Hepatocyte (in vitro differentiated cells): ENCODE measurements around the gene ACAP3. TPM values are rescaled to one million over a fixed set of nuclear protein-coding genes. Genes with fewer than 3 reads are reported as not detected.

ENCODE experiments used
- DNase-seq: peaks from one replicate; pipeline ENCODE4 v3.0.0-alpha.2; 2016; ENCODE audit warnings: low spot score
- H2AFZ ChIP-seq: fragments of 200-600 bp; sonication (generic); 2 replicates; pipeline ENCODE4 v1.6.0; 2016; ENCODE audit warnings: antibody characterized with exemption, mild to moderate bottlenecking
- H3K27ac ChIP-seq: fragments of 200-600 bp; sonication (generic); 2 replicates; pipeline ENCODE4 v1.5.1; 2016; ENCODE audit warnings: mild to moderate bottlenecking
- H3K27me3 ChIP-seq: fragments of 200-600 bp; sonication (generic); 2 replicates; pipeline ENCODE4 v1.6.1; 2016
- H3K36me3 ChIP-seq: fragments of 200-600 bp; sonication (generic); replicated peaks from 2 replicates; pipeline ENCODE4 v1.5.1; 2016; ENCODE audit warnings: low read depth; ENCODE audit not compliant: insufficient read depth
- H3K4me1 ChIP-seq: fragments of 200-600 bp; sonication (generic); 2 replicates; pipeline ENCODE4 v1.5.1; 2016; ENCODE audit warnings: mild to moderate bottlenecking, moderate library complexity; ENCODE audit not compliant: insufficient read depth
- H3K4me2 ChIP-seq: fragments of 200-600 bp; sonication (generic); 2 replicates; pipeline ENCODE4 v1.6.0; 2016
- H3K4me3 ChIP-seq: fragments of 200-600 bp; sonication (generic); 2 replicates; pipeline ENCODE4 v1.5.1; 2016; ENCODE audit warnings: mild to moderate bottlenecking
- H3K79me2 ChIP-seq: fragments of 200-600 bp; sonication (generic); 2 replicates; pipeline ENCODE4 v1.6.0; 2017; ENCODE audit warnings: mild to moderate bottlenecking
- H3K9me2 ChIP-seq: fragments of 200-600 bp; sonication (generic); replicated peaks from 2 replicates; pipeline ENCODE4 v1.6.0; 2017; ENCODE audit warnings: mild to moderate bottlenecking; ENCODE audit not compliant: insufficient read depth
- H3K9me3 ChIP-seq: fragments of 200-600 bp; sonication (generic); 2 replicates; pipeline ENCODE4 v1.5.1; 2016; ENCODE audit warnings: low read depth, mild to moderate bottlenecking
- H4K20me1 ChIP-seq: fragments of 200-600 bp; sonication (generic); 2 replicates; pipeline ENCODE4 v1.6.0; 2016; ENCODE audit warnings: mild to moderate bottlenecking; ENCODE audit not compliant: insufficient read depth, poor library complexity, severe bottlenecking
- CTCF ChIP-seq: fragments of 200-600 bp; sonication (generic); IDR thresholded peaks from 2 replicates; pipeline ENCODE4 v1.5.1; 2016; ENCODE audit warnings: antibody characterized with exemption, mild to moderate bottlenecking; ENCODE audit not compliant: poor library complexity
- EZH2 ChIP-seq: fragments of 200-600 bp; sonication (generic); IDR thresholded peaks from 2 replicates; pipeline ENCODE4 v1.6.1; 2016; ENCODE audit warnings: antibody characterized with exemption, mild to moderate bottlenecking, borderline replicate concordance
- EZH2phosphoT487 ChIP-seq: fragments of 200-600 bp; sonication (generic); IDR thresholded peaks from one replicate; pipeline ENCODE4 v1.6.1; 2018; ENCODE audit warnings: antibody characterized with exemption, mild to moderate bottlenecking, low read depth, moderate library complexity; ENCODE audit not compliant: unreplicated experiment, severe bottlenecking
- WGBS: methylation state at CpG from one replicate; pipeline ENCODE4 v1.1.6; 2016; ENCODE audit warnings: low lambda C conversion rate; ENCODE audit errors: missing lambda C conversion rate; 5-methylcytosine and 5-hydroxymethylcytosine counted together
- polyA plus RNA-seq: library from polyadenylated mRNA; unstranded; fragments of >200 nt; fragmentation: Nextera tagmentation; extraction: Ambion mirVana; gene quantifications from 2 replicates; pipeline ENCODE4 v1.2.1, GENCODE V29; 2016
- total RNA-seq: library from RNA; depleted of rRNA; stranded (reverse); fragments of >200 nt; gene quantifications from 2 replicates; pipeline ENCODE4 v1.2.3, GENCODE V29; 2014

Gene ACAP3
- total and polyA plus RNA-seq, 2 experiments from 2014 or later, result 56.0 to 87.1 TPM

DNA sequence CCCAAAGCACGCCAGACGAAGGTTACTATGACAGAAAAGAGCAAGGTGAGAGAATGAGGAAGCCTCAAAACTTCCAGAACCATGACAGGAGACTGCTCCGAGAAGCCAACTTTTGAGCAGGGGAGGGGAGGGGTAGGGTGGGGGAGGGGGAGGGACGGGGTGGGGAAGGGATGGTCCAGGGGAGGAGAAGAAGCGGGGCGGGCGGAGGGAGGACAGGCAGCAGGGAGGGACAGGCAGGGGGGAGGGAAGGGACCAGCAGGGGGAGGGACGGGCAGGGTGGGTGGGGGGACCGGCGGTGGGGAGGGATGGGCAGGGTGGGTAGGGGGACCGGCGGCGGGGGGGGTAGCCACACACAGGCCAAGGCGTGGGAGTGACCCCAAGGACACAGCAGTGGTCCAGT, 14.7 kb upstream of the ACAP3 start:
- Histone ChIP-seq H3K4me3 (no peak overlapping the region), H3K79me2 (peaks cover 82% of the 10 kb centered on the region), H3K9me3 (no peaks in the 10 kb centered on the region), H3K36me3 (no peaks in the 10 kb centered on the region), H3K27ac (no peak overlapping the region), H3K9me2 (no peaks in the 10 kb centered on the region), H2AFZ (no peak overlapping the region), H3K27me3 (no peaks in the 10 kb centered on the region), H3K4me1 (peaks cover 20% of the 10 kb centered on the region), H4K20me1 (peaks cover 29% of the 10 kb centered on the region), H3K4me2 (no peak overlapping the region)
- no peak for DNase-seq
- 96% methylated on average over 2 of the region's 14 CpGs for WGBS
- TF ChIP-seq CTCF, result no peak
- no peak for TF ChIP-seq EZH2
- no peak for TF ChIP-seq EZH2phosphoT487

DNA sequence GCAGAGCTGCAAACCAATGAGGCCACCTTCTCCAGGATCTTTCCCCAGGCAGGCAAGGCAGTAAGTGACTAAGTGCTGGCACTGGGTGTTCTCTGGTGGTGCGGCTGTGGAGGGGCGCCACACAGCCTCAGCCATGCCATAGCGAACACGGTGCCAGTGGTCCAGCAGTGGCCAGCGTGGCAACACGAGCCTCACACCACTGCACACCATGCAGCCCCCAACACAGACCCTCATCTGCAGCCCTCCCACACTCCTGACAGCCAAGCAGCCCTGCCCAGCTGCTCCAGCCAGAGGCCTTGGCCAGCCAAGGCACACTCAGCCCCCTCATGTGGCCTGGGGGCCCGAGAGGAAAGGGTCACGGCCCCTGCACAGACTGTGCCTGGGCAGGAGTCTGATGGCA, 13.7 kb upstream of the ACAP3 start:
- H3K27me3 ChIP-seq, result no peaks in the 10 kb centered on the region

GRCh38 chr1:1320666-1321448, 13.1 kb upstream of the ACAP3 start:
- Histone ChIP-seq H3K4me3 (no peak overlapping the region), H3K4me2 (no peak overlapping the region), H2AFZ (no peak overlapping the region), H3K27me3 (no peaks in the 10 kb centered on the region), H3K36me3 (no peaks in the 10 kb centered on the region), H3K27ac (no peak overlapping the region), H3K9me2 (no peaks in the 10 kb centered on the region), H3K9me3 (no peaks in the 10 kb centered on the region), H3K79me2 (peaks cover 86% of the 10 kb centered on the region), H3K4me1 (peaks cover 18% of the 10 kb centered on the region), H4K20me1 (peaks cover 27% of the 10 kb centered on the region)
- no peak for TF ChIP-seq EZH2phosphoT487
- no peak for TF ChIP-seq EZH2
- no peak for TF ChIP-seq CTCF
- no peak for DNase-seq
- 93% methylated on average over 19 of the region's 23 CpGs for WGBS

More for the DNA sequence above, 13.7 kb upstream of the ACAP3 start:
- no peaks in the 10 kb centered on the region for H3K9me2 ChIP-seq
- H3K9me3 ChIP-seq, result no peaks in the 10 kb centered on the region
- H3K36me3 ChIP-seq, result no peaks in the 10 kb centered on the region
- peaks cover 86% of the 10 kb centered on the region for H3K79me2 ChIP-seq
- H3K27ac ChIP-seq, result no peak overlapping the region
- H3K4me2 ChIP-seq, result no peak overlapping the region
- DNase-seq, result no peak
- H4K20me1 ChIP-seq, result peaks cover 32% of the 10 kb centered on the region
- TF ChIP-seq CTCF, result no peak
- no peak for TF ChIP-seq EZH2phosphoT487
- no peak for TF ChIP-seq EZH2
- WGBS, result 99% methylated on average over 7 of the region's 8 CpGs
- peaks cover 20% of the 10 kb centered on the region for H3K4me1 ChIP-seq
- no peak overlapping the region for H2AFZ ChIP-seq
- H3K4me3 ChIP-seq, result no peak overlapping the region

- Histone ChIP-seq H3K79me2 (peaks cover 78% of the 10 kb centered on the region), H3K4me1 (peaks cover 14% of the 10 kb centered on the region), H3K9me3 (no peaks in the 10 kb centered on the region), H3K9me2 (no peaks in the 10 kb centered on the region), H3K27ac (no peak overlapping the region), H3K4me2 (no peak overlapping the region), H2AFZ (no peak overlapping the region), H3K36me3 (no peaks in the 10 kb centered on the region), H3K27me3 (no peaks in the 10 kb centered on the region), H3K4me3 (no peak overlapping the region), H4K20me1 (peaks cover 20% of the 10 kb centered on the region)
- WGBS, result 95% methylated on average over 13 of the region's 13 CpGs
- DNase-seq, result no peak
- no peak for TF ChIP-seq CTCF
- TF ChIP-seq EZH2, result no peak
- no peak for TF ChIP-seq EZH2phosphoT487
These were observed 11.9 kb upstream of the ACAP3 start for GRCh38 chr1:1319646-1319941.
